SU-DHL-6 (cell line): Measurements from ENCODE around the gene CALN1.

Experiments used
- H2AFZ ChIP-seq: fragments of 200-600 bp; sonication (generic); 2 replicates; pipeline ENCODE4 v1.6.1; 2014; ENCODE audit warnings: low read depth, mild to moderate bottlenecking, moderate library complexity, mixed read lengths, antibody characterized with exemption, low read length; ENCODE audit not compliant: severe bottlenecking
- H3F3A ChIP-seq: fragments of 200-600 bp; shearing (Covaris generic); 2 replicates; pipeline ENCODE4 v1.6.0; 2016; ENCODE audit warnings: antibody characterized with exemption, mild to moderate bottlenecking; ENCODE audit not compliant: insufficient read depth
- H3K27ac ChIP-seq: fragments of 200-600 bp; sonication (generic); 2 replicates; pipeline ENCODE4 v1.5.1; 2016; ENCODE audit warnings: low read depth, mild to moderate bottlenecking, low read length, moderate library complexity, mixed read lengths
- H3K27me3 ChIP-seq: fragments of 200-600 bp; sonication (generic), shearing (Covaris generic); 2 replicates; pipeline ENCODE4 v1.6.0; 2014; ENCODE audit warnings: mild to moderate bottlenecking, low read length
- H3K36me3 ChIP-seq: fragments of 200-600 bp; sonication (generic); 2 replicates; pipeline ENCODE4 v1.6.1; 2014; ENCODE audit warnings: mild to moderate bottlenecking, low read length, mixed read lengths
- H3K4me2 ChIP-seq: fragments of 300-600, 200-600 bp; shearing (Covaris generic), sonication (generic); 2 replicates; pipeline ENCODE4 v1.6.0; 2014; ENCODE audit warnings: low read length, low read depth, mild to moderate bottlenecking; ENCODE audit not compliant: poor library complexity, severe bottlenecking
- H3K4me3 ChIP-seq: fragments of 200-600 bp; sonication (generic); 2 replicates; pipeline ENCODE4 v1.5.1; 2014; ENCODE audit warnings: antibody characterized with exemption, low read length, mild to moderate bottlenecking, mixed read lengths; ENCODE audit not compliant: insufficient read depth, poor library complexity, severe bottlenecking
- H3K79me2 ChIP-seq: fragments of 200-600 bp; sonication (generic); 2 replicates; pipeline ENCODE4 v1.6.1; 2014; ENCODE audit warnings: mild to moderate bottlenecking, low read length, moderate library complexity; ENCODE audit not compliant: insufficient read depth
- H3K9ac ChIP-seq: fragments of 200-600 bp; sonication (generic); 2 replicates; pipeline ENCODE4 v1.7.0; 2014; ENCODE audit warnings: mild to moderate bottlenecking, low read length
- H3K9me2 ChIP-seq: fragments of 200-600 bp; sonication (generic); replicated peaks from 2 replicates; pipeline ENCODE4 v1.6.1; 2014; ENCODE audit warnings: low read length; ENCODE audit not compliant: insufficient read depth
- H3K9me3 ChIP-seq: fragments of 200-600 bp; sonication (generic); 2 replicates; pipeline ENCODE4 v1.6.1; 2014; ENCODE audit warnings: low read length, mixed read lengths; ENCODE audit not compliant: insufficient read depth
- H4K20me1 ChIP-seq: fragments of 200-600 bp; sonication (generic); 2 replicates; pipeline ENCODE4 v1.6.1; 2014; ENCODE audit warnings: low read depth, mild to moderate bottlenecking, antibody characterized with exemption, low read length, moderate library complexity, mixed read lengths
- EZH2phosphoT487 ChIP-seq: fragments of 200-600 bp; sonication (generic), shearing (Covaris generic); conservative IDR thresholded peaks from 2 replicates; pipeline ENCODE4 v1.6.1; 2018; ENCODE audit warnings: mild to moderate bottlenecking, antibody characterized with exemption, low read length, moderate library complexity, mixed read lengths
- TF ChIP-seq, protein P1 (sequence below): fragments of 200-600 bp; sonication (generic); IDR thresholded peaks from one replicate; pipeline ENCODE4 v1.5.1; 2017; ENCODE audit warnings: antibody characterized with exemption, mild to moderate bottlenecking, low read length, moderate library complexity; ENCODE audit not compliant: insufficient read depth, poor library complexity, severe bottlenecking

The CALN1 gene

DNA sequence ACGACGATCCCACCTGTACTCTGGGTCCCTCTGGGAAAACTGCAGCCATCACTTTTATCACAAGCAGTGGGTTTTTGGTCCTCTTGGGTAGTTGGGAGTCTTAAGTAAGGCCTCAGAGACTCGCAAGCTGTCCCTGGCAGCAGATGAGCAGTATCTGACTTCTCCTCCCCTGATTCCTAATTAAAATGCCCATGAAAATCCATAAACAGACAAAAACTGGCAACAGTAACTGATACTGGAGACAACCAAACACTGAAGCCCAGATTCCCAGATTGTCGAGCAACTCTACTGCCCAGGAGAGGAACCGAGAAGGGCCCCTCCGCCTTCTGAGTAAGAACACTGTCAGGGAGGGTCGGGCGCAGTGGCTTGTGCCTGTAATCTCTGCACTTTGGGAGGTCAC is 333.8 kb downstream of the CALN1 start:
- no peaks in the 10 kb centered on the region for H3K27me3 ChIP-seq
- H3K4me3 ChIP-seq, result no peak overlapping the region
- H3K9me3 ChIP-seq, result no peaks in the 10 kb centered on the region
- H4K20me1 ChIP-seq, result no peaks in the 10 kb centered on the region
- H2AFZ ChIP-seq, result no peak overlapping the region
- no peaks in the 10 kb centered on the region for H3F3A ChIP-seq
- H3K4me2 ChIP-seq, result no peak overlapping the region
- H3K36me3 ChIP-seq, result no peaks in the 10 kb centered on the region
- H3K9me2 ChIP-seq, result no peaks in the 10 kb centered on the region
- no peaks in the 10 kb centered on the region for H3K79me2 ChIP-seq
- no peak overlapping the region for H3K9ac ChIP-seq
- TF ChIP-seq EZH2phosphoT487, result no peak
- TF ChIP-seq, protein P1, sequence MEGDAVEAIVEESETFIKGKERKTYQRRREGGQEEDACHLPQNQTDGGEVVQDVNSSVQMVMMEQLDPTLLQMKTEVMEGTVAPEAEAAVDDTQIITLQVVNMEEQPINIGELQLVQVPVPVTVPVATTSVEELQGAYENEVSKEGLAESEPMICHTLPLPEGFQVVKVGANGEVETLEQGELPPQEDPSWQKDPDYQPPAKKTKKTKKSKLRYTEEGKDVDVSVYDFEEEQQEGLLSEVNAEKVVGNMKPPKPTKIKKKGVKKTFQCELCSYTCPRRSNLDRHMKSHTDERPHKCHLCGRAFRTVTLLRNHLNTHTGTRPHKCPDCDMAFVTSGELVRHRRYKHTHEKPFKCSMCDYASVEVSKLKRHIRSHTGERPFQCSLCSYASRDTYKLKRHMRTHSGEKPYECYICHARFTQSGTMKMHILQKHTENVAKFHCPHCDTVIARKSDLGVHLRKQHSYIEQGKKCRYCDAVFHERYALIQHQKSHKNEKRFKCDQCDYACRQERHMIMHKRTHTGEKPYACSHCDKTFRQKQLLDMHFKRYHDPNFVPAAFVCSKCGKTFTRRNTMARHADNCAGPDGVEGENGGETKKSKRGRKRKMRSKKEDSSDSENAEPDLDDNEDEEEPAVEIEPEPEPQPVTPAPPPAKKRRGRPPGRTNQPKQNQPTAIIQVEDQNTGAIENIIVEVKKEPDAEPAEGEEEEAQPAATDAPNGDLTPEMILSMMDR, result no peak
- H3K27ac ChIP-seq, result no peak overlapping the region

DNA sequence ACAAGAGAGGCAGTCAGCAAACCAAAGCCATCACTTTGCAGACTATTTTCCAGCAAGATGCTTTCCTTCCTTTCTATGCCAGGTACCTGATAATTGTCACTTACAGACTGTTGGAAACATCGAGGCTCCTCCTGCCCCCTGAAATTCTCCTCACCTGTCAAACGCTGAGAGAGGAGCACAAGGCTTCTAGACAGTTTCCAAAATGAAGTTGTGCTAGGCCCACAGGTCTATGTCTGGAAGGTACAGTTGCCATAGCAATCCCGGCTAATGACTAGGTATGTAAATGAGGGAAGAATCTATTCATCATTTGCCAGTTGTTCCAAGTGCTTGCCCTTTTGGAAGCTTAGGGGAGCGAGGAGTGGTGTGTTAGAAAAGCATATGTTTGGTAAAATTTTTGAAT is 334.4 kb downstream of the CALN1 start:
- Histone ChIP-seq H3K27ac (no peak overlapping the region), H3K79me2 (no peaks in the 10 kb centered on the region), H4K20me1 (no peaks in the 10 kb centered on the region), H3K9me3 (no peaks in the 10 kb centered on the region), H3K4me2 (no peak overlapping the region), H3K4me3 (no peak overlapping the region), H3F3A (no peaks in the 10 kb centered on the region), H3K36me3 (no peaks in the 10 kb centered on the region), H3K27me3 (no peaks in the 10 kb centered on the region), H3K9ac (no peak overlapping the region), H2AFZ (no peak overlapping the region), H3K9me2 (no peaks in the 10 kb centered on the region)
- TF ChIP-seq EZH2phosphoT487, result no peak
- TF ChIP-seq, protein P1, result no peak

DNA sequence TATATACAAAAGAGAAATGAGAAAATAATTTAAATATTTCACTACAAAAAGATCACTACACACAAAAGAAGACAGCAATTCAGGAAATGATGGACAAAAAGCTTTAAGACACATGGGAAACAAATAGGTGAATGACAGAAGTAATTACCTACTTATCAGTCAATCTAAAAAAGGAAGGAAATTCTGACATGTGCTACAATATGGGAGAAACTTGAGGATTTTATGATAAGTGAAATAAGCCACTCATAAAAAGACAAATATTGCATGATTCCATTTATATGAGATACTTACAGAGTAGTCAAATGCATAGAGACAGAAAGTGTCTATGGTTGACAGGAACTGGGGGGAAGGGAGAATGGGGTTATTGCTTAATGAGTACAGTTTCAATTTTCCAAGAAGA is 339.2 kb downstream of the CALN1 start:
- Histone ChIP-seq H3K27ac (no peak overlapping the region), H3K36me3 (no peaks in the 10 kb centered on the region), H3K4me2 (no peak overlapping the region), H3K9ac (no peak overlapping the region), H3K79me2 (no peaks in the 10 kb centered on the region), H2AFZ (no peak overlapping the region), H3K9me3 (peaks cover 4% of the 10 kb centered on the region; the same call in 1 of the 2 replicates), H3K9me2 (no peaks in the 10 kb centered on the region), H4K20me1 (no peaks in the 10 kb centered on the region), H3F3A (no peaks in the 10 kb centered on the region), H3K27me3 (no peaks in the 10 kb centered on the region), H3K4me3 (no peak overlapping the region)
- no peak for TF ChIP-seq EZH2phosphoT487
- TF ChIP-seq, protein P1, result no peak
